HG02870 (cell line): Measurements from ENCODE around the gene MTO1.
"Not testable (repeated sequence)": the region's sequence is repeated elsewhere in the genome, so short reads cannot be mapped to it uniquely, and the experiment has no call there.

Experiments used
- ATAC-seq: cut with Tn5 transposase; IDR thresholded peaks from one replicate; pipeline ENCODE4 v1.9.1; 2021; ENCODE audit warnings: mild to moderate bottlenecking, moderate library complexity; ENCODE audit not compliant: unreplicated experiment

The MTO1 gene

GRCh38 chr6:73523434-73524123 lies 62.0 kb downstream of the MTO1 start:
- ATAC-seq: peak; percentile 45

- no peak for ATAC-seq
Measured at GRCh38 chr6:73525546-73526330, 64.2 kb downstream of the MTO1 start.

- no peak for ATAC-seq
Measured at GRCh38 chr6:73528897-73529296, 67.4 kb downstream of the MTO1 start.

- no peak for ATAC-seq
Measured at GRCh38 chr6:73532293-73532692, 70.8 kb downstream of the MTO1 start.

DNA sequence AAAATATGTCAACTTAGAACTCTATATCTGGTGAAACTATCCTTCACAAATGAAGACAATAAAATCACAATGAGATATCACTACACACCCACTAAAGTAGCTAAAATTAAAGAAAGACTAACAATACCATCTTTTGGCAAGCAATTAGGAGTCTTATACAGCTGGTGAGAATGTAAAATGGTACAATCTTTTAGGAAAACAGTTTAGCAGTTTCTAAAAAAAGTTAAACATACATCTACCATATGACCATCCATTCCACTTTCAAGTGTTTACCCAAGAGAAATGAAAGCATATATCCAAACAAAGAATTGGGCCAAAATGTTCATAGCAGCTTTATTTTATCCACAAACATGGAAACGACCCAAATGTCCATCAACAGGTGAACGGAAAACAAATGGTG lies 73.1 kb downstream of the MTO1 start:
- ATAC-seq: no peak

GRCh38 chr6:73537677-73538076 lies 76.1 kb downstream of the MTO1 start:
- no peak for ATAC-seq

GRCh38 chr6:73538116-73538779 lies 76.7 kb downstream of the MTO1 start:
- no peak for ATAC-seq

DNA sequence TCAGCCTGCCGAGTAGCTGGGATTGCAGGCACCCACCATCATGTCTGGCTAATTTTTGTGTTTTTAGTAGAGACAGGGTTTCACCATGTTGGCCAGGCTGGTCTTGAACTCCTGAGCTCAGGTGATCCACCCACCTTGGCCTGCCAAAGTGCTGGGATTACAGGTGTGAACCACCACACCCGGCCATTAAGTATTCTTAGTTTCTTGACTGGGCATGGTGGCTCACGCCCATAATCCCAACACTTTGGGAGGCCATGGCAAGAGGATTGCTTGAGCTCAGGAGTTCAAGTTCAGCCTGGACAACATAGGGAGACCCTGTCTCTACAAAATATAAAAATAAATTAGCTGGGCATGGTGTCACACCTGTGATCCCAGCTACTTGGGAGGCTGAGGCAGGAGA lies 80.9 kb downstream of the MTO1 start:
- not testable (repeated sequence) for ATAC-seq

DNA sequence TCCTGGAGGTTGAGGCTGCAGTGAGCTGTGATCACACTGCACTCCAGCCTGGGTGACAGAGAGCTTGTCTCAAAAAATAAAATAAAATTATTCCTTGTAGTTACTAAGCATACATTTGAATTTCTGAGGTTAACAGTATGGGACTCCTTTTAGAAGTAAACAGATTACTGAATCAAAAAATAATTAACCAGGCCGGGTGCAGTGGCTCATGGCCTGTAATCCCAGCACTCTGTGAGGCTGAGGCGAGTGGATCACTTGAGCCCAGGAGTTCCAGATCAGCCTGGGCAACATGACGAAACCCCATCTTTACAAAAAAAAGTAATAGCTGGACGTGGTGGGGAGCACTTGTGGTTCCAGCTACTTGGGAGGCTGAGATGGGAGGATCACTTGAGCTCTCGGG lies 81.4 kb downstream of the MTO1 start:
- ATAC-seq: no peak

- no peak for ATAC-seq
Measured at GRCh38 chr6:73547036-73547435, 85.5 kb downstream of the MTO1 start.

DNA sequence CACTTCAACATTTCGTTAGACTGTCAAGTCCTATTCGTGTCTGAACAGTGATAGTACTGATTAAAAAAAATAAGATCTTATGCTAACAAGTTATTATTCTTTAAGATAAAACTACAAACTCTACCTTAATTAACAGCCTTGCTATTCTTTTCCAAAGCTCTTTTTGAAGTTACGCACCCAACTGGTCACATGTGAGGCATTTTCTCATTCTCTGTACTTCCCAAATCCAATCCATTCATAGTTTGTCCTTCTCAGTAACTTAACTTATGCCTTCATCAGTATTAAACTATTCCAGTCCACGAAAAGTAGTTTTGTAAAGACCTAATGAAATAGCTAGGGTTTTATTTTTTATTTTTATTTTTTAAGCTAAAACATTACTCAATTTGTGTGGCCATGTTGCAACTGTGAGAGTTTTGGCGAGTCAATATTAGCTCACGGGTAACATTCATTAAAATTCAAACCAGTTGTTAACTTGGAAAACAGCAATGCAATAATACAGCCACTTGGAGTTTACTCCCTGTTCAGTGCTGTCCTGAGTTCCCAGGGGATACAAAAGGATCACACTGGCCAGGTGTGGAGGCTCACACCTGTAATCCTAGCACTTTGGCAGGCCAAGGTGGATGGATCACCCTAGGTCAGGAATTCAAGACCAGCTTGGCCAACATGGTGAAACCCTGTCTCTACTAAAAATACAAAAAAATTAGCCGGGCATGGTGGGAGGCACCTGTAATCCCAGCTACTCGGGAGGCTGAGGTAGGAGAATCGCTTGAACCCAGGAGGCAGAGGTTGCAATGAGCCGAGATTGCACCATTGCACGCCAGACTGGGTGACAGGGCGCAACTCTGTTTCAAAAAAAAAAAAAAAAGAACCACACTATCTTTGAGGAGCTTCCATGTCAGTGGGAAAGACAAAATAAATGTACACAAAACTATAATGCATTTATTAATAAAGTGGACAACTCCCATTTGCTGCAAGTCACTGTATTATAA lies 87.2 kb downstream of the MTO1 start:
- no peak for ATAC-seq

DNA sequence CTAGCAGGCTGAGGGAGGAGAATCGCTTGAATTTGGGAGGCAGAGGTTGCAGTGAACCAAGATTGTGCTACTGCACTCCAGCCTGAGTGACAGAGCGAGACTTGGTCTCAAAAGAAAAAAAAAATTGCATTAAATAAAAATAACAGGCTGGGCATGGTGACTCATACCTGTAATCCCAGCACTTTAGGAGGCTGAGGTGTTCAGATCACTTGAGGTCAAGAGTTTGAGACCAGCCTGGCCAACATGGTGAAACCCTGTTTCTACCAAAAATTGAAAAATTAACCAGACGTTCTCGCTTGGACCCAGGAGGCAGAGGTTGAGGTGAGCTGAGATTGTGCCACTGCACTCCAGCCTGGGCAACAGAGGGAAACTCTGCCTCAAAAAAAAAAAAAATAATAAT lies 89.6 kb downstream of the MTO1 start:
- not testable (repeated sequence) for ATAC-seq

DNA sequence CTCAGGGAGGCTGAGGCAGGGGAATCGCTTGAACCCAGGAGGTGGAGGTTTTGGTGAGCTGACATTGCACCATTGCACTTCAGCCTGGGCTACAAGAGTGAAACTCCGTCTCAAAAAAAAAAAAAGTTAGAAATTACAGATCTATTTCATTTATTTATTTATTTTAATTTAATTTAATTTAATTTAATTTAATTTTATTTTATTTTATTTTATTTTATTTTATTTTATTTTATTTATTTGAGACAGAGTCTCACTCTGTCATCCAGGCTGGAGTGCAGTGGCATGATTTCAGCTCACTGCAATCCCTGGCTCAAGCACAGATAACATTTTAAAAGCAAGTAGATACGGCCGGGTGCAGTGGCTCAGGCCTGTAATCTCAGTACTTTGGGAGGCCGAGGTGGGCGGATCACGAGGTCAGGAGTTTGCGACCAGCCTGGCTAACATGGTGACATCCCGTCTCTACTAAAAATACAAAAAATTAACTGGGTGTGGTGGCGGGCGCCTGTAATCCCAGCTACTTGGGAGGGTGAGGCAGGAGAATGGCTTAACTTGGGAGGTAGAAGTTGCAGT lies 93.9 kb downstream of the MTO1 start:
- not testable (repeated sequence) for ATAC-seq

GRCh38 chr6:73556836-73557235 lies 95.3 kb downstream of the MTO1 start:
- ATAC-seq: no peak
